DMS79 treated with DMSO at 0.1 percent for 48 hours (cell line): ENCODE data around the gene TMEM81.
A peak's percentile ranks its signal among the peaks of the same experiment; 100 is the strongest.

ENCODE experiments used
- DNase-seq: peaks from one replicate; lab custom pipeline; 2025; lab: John Stamatoyannopoulos, UW

TMEM81 gene

GRCh38 chr1:205059660-205060059 lies 24.6 kb downstream of the TMEM81 start:
- DNase-seq = no peak

DNA sequence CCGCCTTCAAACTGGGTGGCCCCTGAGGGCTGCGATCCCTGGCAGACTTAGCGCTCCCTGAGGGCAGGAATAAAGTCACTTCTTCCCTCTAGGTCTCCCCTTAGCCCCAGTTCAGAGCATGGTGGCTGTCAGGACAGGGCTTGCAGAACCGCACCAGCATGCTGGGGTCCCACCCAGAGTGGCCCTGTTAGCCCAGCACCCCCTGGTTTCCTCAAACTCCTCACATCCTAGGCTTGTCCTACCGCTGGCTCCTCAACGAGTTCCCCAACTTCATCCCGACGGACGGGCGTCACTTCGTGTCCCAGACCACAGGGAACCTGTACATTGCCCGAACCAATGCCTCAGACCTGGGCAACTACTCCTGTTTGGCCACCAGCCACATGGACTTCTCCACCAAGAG lies 25.4 kb downstream of the TMEM81 start:
- DNase-seq = no peak

- DNase-seq = no peak
Observed at GRCh38 chr1:205057808-205058575, 26.3 kb downstream of the TMEM81 start.

GRCh38 chr1:205056956-205057568 lies 27.2 kb downstream of the TMEM81 start:
- DNase-seq = no peak

DNA sequence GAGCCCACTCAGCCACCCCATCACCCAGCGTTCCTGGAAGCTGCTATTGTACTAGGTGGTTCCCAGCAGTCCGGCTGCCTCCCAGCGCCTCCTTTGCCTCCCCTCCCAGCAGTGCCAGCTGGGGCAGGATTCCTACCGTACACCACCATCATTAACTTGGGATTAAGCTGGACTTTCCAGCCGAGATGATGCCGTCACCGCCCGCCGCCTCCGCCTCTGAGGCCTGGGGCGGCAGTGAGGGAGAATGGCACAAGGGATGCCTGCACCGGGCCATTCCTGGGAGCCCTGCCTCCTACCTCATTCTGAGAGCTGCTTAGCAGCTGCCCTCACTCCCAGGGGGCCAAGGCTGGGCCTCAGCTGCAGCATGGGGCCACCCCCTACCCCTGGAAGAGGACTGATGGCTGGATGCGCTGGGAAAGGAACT lies 28.1 kb downstream of the TMEM81 start:
- DNase-seq = no peak

- no peak for DNase-seq
Observed at GRCh38 chr1:205054013-205054412, 30.2 kb downstream of the TMEM81 start.

GRCh38 chr1:205053296-205053695 lies 31.0 kb downstream of the TMEM81 start:
- no peak for DNase-seq

DNA sequence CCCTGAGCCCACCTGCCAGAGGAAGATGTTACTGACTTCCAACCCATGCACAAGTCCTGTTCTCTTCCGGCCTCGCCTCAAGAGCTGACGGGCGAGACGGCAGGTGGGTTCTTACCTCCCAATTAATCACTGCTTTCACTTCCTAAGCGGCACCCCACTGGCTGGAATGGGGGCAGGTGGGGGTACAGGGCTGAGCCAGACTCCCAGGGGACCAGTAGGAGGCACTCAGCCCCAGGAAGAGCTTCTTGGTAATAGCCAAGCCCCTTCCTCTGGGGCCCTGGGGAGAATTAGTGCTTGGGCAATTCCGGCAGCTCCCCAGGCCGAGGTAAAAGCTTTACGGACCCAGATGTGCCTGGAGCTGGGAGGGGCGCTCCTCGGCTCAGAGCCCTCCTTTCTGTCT lies 31.6 kb downstream of the TMEM81 start:
- DNase-seq = no peak

GRCh38 chr1:205049479-205049878 lies 34.8 kb downstream of the TMEM81 start:
- no peak for DNase-seq

GRCh38 chr1:205048382-205048781 lies 35.9 kb downstream of the TMEM81 start:
- no peak for DNase-seq

DNA sequence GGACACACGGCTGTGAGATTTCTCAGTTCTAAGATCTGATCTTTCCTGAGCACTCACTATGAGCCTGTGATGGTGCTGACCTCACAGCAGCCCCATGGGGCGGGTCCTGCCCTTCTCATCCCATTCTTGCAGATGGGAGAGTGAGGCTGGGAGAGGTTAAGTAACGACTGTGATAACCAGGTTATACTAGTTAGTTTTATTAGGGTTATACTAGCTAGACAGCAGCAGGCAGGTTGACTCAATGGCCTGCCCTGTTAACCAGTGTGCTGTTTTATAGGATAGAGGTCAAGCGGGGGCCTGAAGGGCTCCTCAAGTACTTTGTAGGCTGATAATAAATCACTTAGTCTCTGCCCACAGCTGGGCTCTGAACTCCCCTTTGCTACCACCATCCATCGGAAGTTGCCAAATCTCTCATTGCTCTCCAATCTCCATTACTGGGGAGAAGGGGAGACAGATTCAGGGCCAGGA lies 36.5 kb downstream of the TMEM81 start:
- DNase-seq = no peak

DNA sequence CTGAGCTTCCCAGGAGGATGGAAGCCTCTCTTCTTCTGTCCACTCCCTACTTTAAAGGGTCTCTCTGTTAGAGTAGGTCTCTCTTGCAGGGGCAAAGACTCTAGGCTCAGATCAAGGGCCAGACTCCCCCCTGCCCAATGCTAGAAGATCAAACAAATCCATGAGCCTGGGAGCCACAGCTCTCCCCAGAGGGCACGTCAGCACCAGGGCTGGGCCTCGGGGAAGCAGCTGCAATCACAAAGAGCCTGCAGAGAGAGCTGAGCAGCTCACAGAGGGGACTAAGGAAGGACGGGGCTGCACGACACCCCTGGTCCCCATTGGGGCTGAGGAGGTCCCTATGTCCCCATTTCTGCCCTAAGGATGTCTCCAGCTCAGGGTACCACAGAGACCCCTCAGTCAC lies 37.4 kb downstream of the TMEM81 start:
- no peak for DNase-seq

- no peak for DNase-seq
Observed at GRCh38 chr1:205045146-205045545, 39.1 kb downstream of the TMEM81 start.

- no peak for DNase-seq
Observed at GRCh38 chr1:205044741-205045140, 39.5 kb downstream of the TMEM81 start.

DNA sequence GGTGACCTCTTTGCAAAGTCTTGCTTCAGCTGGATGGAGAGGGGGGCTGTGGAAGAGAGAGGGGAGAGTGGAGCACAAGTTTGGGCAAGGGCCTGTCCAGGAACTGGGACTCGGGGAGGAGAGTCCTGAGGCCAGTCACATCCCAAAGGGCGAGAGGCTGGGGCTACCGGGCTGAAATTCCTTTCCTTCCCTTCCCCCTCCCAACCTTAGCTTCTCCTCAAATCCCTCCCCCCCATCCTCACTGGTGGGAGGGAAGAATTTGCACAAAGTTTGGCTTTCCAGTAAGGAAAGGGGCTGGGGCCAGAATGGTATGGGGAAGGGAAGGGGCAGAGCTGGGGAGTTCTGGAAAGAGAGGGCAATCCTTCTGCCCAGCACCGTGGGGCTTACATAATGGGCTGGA lies 40.4 kb downstream of the TMEM81 start:
- DNase-seq = no peak

- DNase-seq = peak; percentile 51
Observed at GRCh38 chr1:205042911-205043806, 41.1 kb downstream of the TMEM81 start, which contains the start of gene CNTN2. Gene CNTN2 (plus strand): TSS chr1:205043212. CDS start chr1:205053186, 9,974 bp downstream.

DNA sequence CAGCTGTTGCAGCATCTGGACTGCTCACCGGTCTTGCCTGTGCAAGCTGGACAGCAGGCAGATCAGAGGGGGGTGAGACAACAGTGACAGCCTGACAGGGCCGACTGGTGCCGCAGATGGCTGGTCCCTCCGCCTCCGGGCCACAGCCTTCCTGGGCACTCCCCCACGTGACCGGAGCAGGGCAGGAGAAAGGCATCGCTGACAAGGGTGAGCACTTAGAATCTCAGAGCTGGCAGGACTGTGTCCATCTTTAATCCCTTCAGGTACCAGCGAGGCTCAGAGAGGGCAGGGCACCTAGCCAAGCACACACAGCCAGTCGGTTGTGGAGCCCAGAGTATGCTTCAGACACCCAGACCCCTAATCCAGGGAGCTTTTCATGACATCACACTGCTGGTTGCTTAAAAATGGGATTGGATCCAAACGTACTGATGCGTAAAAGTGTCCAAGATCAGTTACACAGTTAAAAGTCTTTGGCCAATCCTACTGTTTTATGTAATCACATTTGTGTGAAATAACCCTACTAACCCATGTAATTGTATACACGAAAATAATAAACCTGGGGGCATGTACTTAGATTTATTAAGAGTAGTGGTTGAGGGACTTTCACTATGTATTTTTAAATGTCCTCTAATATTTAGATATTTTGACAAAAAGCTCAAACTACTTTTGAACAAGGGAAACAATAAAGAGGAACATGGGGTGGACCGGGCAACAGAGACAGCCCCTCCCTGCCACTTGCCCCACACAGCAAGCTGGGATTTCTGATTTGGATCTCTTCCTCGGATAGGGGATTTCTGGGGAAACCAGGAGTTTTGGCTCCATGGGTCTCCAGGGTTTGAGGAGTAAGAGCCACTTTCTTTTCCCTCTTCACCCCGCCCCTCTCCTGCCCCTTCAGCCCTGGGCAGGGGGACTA lies 42.0 kb downstream of the TMEM81 start:
- DNase-seq = peak; percentile 14

DNA sequence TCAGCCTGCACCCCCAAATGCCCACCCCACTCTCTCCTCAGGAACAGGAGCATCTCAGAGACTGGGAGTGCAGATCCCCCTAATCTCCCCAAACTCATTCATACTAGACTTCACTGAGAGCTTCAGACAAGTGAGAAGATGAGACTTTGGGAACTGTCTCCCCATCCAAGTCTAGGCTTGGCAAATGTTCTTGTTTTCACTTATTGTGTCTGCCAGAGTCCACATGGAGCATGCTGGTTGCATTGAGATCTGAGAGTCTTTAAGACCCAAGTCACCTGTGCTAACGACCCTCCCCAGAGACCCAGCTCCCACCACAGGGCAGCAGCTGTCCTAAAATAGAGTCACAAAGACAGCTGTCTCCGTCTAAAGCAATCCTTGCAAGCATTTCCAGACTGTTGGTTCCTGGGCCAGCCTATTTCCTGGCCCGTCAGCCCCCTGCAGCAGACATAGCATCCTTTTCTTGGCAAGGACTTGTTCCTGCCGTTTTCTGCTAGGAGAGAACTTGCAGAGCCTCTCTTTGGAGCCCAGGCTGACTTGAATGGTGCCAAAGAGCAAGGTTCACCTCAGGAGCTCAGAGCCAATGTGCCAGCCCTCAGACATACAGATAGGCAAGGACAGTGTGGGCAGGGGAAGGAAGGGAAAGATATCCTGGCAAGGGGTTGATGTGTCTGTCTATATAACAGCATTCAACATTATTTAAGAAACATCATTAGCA lies 43.1 kb downstream of the TMEM81 start:
- DNase-seq = no peak

- no peak for DNase-seq
Observed at GRCh38 chr1:205038132-205038786, 46.0 kb downstream of the TMEM81 start.

GRCh38 chr1:205037539-205037938 lies 46.7 kb downstream of the TMEM81 start:
- DNase-seq = no peak
